NCI-H128 (cell line): ENCODE data around the gene PCED1B.

Source experiments
- DNase-seq: peaks from one replicate; lab custom pipeline; 2025; ENCODE audit not compliant: unreplicated experiment; lab: John Stamatoyannopoulos, UW

The PCED1B gene

DNA sequence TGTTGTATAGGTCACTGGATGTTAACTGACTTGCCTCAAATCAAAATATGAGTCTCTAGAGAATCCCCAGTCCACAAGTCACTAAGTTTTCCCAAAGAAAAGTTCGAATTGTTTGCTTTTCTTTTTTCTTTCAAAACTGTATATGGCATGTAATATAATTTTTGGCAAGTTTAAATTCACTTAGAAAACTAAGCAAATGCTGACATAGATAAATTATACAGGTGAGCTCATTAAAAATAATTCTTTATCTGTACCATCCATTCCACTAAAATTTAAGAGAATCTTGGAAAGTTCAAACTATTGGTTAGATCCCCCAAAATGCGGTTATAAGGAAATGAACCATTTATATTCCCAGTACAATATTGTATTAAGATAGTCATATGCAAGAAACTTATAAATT lies 145.9 kb downstream of the PCED1B start:
- no peak for DNase-seq

DNA sequence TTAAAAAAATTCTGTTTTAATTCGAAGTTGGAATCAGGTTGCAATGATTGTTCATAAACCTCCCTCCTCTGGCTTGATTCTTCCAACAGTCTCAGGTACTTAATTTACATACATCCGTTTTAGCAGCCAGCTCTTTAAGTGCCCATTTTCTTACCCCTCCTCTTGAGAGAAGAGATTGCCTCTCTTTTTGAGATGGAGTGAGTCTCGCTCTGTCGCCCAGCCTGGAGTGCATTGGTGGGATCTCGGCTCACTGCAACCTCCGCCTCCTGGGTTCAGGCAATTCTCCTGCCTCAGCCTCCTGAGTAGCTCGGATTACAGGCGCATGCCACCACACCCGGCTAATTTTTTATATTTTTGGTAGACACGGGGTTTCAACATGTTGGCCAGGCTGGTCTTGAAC lies 146.8 kb downstream of the PCED1B start:
- no peak for DNase-seq

DNA sequence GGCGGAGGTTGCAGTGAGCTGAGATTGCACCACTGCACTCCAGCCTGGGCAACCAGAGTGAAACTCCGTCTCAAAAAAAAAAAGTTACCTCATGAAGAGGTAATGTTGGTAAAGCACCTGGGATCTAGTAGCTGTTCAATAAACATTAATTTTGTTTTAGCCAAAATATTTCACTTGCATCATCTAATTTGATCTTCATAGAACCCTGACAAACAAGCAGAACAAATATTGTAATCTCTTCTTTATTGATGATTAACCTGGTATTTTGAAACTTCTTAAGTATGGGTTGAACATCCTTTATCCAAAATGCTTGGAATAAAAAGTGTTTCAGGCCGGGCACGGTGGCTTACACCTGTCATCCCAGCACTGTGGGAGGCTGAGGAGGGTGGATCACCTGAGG lies 149.4 kb downstream of the PCED1B start:
- DNase-seq, result no peak

DNA sequence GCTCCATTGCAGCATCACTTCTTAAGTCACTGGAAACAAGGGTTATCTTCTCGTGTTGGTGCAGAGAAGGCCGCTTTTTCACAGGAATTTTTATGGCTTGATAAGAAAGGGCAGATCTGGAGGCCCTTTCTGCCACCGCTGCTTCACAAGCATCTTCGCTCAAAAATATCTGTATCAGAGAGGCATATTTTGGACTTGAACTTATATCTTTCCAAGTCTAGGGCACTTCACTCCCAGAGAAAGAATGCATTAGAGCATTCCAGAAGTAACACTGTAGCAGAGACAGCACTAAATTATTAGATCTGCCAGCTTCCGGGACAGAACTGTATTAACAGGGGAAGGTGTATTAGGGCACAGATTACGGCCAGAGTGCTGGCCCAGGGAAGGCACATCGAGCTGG lies 152.0 kb downstream of the PCED1B start:
- DNase-seq, result no peak

DNA sequence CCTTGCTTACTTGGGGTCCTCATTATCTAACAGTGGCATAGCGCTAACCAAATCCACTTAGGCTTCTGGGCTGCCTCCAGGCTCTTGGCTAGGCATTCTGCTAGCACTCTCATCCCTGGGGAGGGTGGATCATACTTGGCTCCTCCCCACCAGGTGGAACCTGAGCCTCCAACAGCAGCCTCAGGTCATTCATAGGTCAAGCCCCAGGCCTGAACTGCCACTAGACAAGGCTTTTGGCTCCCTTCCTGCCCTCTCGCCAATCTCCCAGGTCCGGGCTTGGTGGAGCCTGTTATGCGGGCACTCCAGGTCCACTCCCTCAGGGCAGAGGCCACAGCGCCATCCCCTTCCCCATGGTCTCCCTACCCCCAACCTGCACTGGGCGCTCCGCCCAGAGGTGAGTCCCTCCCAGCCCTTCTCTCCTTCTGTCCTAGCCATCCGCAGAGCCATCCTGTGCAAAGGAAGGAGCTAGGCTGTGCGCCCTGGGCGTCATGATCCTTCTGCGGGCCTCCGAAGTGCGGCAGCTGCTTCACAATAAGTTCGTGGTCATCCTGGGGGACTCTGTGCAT lies 155.2 kb downstream of the PCED1B start:
- no peak for DNase-seq

DNA sequence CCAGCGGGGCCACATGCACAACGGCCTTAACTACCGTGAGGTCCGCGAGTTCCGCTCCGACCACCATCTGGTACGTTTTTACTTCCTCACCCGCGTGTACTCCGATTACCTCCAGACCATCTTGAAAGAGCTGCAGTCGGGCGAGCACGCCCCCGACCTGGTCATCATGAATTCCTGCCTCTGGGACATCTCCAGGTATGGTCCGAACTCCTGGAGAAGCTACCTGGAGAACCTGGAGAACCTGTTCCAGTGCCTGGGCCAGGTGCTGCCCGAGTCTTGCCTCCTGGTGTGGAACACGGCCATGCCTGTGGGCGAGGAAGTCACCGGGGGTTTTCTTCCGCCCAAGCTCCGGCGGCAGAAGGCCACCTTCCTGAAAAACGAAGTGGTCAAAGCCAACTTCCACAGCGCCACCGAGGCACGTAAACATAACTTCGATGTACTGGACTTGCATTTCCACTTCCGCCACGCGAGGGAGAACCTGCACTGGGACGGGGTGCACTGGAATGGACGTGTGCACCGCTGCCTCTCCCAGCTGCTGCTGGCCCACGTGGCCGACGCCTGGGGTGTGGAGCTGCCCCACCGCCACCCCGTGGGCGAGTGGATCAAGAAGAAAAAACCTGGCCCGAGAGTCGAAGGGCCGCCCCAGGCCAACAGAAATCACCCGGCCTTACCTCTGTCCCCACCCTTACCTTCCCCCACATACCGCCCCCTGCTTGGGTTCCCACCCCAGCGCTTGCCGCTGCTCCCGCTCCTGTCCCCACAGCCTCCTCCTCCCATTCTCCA lies 156.0 kb downstream of the PCED1B start:
- no peak for DNase-seq

DNA sequence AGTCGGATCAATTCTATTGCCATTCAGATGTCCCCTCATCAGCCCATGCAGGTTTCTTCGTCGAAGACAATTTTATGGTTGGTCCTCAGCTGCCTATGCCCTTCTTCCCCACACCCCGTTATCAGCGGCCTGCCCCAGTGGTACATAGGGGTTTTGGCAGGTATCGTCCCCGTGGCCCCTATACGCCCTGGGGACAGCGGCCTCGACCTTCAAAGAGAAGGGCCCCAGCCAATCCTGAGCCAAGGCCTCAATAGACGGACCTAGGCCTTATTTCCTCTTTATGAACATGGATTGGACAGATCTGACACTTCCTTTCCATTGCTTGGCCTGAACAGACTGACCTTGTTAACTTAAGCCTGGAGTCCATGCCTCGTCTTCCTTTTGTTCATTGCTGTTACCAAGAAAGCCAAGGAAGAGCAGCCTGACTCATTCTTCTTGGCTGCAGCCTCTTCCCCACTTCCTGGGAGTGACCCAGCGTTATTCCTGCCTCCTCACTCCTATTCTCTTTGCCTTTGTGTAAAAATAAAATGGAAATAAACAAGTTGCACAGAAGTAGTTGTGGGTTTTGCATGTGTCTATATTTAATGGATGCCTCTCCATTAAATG lies 156.8 kb downstream of the PCED1B start:
- DNase-seq, result no peak

DNA sequence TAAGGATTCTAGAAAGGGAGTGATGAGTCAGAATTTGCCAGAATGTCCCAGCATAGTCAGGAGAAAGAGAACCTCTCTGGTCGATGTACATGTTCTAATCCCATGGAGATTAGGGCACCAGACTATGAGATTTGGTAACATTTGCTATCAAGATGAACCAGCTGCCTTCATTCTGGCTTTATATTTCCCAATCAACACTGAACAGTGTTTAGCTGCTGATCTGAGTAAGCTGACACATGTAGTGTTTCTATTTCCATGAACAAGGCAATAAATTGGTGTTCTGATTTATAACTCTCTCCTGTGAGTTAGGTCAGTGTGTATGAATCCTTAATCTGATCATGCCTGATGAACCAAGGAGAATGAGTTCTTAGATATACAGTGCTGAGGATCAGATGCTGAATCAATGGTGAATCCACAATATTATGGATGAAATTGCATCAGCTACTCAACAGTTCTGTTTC lies 158.4 kb downstream of the PCED1B start:
- DNase-seq, result no peak

DNA sequence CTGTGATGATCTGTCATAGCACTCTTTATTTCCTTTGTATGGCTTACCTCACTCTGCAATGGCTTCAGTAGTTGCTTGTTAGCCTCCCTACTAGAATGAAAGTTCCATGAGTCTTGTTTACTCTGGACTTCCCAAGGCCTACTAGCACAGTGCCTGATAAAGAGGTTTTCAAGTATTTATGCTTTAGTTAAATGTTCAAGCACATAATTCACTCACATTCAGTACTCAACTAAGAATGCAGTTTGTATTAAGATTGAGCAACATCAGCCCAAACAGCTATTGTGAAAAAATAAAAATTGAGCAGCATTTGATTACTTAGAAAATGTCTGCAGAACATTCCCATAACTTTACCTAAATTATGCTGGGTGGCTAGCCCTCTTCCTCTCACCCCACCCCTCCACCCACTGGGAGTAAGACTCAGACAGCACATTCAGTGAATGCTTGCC lies 159.3 kb downstream of the PCED1B start:
- DNase-seq, result no peak

DNA sequence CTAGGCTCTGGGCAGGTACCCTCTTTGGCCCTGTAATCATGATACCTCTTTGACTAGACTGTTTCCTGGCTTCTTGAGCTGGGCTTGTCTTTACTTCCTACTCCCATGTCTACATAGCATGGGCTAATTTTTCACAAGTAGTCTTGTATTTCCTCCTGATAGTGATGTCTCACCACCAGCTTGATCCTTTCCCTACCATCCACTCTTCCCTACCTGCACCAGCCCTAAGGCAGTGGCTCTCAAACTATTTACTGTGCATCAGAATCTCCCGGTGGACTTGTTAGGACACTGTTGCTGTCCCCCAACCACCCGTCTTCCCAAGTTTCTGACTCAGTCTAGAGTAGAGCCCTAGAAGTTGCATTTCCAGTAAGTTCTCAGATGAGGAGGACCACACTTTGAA lies 163.0 kb downstream of the PCED1B start:
- no peak for DNase-seq

DNA sequence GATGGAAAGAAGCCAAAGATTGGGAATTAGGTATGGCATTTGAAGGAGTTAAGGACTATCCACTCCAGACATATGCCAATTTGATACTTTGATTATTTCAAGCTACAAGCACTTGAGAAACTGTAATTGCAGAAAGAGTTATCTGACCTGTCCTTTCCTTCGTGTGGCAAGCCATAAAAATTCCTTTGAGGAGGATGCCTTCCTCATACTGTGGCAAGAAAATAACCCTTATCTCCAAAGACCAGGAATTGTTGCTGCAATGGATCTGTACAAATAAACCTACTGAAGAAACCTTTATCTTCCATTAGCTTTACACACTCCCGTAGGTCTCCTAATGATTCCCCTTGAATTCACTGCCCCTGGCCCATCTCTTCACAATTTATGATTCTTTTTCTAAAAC lies 165.4 kb downstream of the PCED1B start:
- no peak for DNase-seq

DNA sequence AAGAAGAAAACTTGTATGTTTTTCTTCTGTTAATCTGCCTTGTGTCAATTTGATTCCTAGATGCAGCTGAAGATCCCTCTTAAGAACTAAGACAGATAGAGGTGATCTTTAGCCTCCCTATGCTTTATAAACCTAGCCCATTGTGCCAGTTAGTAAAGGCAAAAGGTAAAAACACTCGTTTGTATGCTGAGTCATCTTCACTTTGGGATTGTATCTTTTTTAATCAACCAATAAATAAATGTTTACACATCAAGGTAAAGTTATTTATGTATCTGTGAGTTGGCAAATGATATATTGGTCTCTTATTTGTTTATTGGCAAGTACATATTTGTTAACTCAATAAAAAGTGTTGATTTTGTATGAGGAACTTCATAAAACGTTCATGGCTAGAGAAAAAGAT lies 166.2 kb downstream of the PCED1B start:
- no peak for DNase-seq

DNA sequence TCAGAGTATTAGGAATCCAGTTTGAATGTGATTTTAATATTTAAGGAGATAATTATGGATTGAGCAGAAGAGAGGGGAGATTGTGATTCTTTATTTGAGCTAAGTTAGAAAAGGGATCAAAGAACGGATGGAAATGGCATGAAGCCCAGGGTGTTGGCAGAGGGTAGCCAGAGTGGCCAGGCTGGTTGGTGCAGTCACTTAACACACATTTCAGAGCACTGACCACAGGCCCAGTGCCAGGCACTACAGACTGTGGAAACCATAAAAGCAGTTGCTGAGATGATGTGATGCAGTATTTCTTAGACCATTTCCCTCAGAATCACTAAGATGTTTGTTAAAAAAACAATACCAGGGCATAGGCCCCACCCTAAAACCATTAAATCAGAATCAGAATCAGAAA lies 168.0 kb downstream of the PCED1B start:
- DNase-seq, result no peak

DNA sequence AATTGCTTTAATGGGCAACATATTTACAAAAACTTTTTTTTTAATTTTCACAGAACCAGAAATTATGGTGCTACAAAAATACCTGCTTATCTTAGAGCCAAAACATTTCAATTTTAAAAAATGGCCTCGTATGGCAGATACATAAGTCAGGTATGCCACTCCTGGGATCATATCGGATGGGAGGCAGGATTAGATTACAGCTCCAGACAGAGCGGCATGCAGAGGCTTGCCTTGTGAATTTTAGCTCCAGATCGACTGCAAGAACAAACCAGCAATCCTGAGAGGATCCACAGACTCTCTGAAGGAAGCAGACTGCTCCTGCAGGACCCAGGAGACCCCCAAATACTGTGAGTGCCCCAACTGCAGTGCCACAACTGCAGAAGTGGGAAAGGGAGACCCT lies 169.7 kb downstream of the PCED1B start:
- no peak for DNase-seq

DNA sequence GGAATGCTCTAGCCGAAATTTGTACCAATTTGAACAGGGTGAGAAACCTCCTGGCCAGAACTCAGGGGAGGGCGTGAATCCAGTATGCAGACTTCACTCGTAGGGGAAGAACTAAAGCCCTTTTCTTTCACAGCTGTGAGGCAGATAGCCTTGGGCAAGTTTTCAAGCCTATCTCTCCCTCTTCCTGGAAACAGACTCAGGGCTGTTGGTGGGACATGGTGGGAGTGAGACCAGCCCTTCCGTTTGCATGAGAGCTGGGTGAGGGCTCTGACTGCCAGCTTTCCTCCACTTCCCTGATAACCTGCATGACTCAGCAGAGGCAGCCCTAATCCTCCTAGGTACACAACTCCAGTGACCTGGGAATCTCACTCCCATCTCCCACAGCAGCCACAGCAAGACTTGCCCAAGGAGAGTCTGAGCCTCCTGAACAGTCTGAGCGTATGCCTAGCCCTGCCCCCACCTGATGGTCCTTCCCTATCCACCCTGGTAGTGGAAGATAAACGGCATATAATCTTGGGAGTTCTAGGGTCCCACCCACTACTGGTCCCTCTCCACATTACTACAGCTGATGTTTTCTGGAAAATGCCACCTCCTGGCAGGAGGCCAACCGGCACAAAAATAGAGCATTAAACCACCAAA lies 170.4 kb downstream of the PCED1B start:
- no peak for DNase-seq

DNA sequence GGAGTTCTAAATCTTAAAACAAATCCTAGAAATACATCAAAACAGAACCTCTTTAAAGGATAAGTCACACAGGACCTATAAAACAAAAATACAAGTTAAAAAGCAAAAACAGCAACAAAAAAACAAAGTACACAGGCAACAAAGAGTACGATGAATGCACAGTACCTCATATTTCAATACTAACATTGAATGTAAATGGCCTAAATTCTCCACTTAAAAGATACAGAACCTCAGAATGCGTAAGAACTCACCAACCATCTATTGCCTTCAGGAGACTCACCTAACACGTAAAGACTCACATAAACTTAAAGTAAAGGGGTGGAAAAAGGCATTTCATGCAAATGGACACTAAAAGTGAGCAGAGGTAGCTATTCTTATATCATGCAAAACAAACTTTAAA lies 172.5 kb downstream of the PCED1B start:
- DNase-seq, result no peak

DNA sequence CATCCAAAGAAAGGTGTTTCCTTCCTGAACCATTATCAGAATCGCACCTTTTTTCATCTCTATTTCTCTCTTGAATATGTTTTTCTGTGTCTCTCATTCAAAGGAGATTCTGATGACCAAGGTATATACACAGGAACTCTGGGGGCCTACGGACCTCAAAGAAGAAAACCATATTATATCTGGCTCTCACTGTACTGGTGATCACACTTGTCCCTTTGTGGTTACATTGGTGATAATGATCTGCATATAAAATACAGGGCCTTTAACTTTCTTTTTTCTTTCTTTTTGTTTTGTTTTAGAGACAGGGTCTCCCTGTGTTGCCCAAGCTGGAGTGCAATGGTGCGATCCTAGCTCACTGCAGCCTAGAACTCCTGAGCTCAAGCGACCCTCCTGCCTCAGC lies 185.5 kb downstream of the PCED1B start:
- DNase-seq, result no peak

DNA sequence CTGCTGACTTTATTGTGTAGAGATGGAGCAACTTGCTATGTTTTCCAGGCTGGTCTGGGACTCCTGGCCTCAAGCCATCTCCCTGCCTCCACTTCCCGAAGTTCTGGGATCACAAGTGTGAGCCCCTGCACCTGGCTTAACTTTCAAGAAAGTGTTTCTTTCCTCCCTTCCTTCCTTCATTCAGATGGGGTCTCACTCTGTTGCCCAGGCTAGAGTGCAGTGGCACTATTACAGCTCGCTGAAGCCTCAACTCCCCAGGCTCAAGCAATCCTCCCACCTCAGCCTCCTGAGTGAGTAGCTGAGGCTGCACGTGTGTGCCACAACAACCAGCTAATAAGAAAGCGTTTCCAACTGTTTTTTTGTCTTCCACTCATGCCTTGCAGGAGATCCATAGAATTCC lies 186.0 kb downstream of the PCED1B start:
- DNase-seq, result no peak

DNA sequence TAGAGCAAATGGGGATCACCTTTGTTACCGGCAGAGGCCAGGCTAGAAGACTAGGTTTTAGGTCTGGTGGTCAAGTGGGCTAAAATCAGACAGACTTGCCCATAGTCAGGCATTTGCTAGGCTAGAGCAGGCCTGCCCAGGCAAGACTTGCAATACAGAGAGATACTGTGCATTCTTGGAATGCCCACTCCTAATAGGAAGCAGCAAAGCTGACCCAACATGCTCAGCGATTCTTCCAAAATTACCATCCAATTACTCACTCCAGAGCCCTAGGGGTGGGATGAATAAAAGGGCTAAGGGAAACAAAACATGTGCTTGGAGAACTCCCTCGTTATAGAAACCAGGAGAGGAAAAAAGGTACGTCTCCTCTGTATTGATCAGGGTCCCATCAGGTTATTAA lies 188.2 kb downstream of the PCED1B start:
- no peak for DNase-seq

DNA sequence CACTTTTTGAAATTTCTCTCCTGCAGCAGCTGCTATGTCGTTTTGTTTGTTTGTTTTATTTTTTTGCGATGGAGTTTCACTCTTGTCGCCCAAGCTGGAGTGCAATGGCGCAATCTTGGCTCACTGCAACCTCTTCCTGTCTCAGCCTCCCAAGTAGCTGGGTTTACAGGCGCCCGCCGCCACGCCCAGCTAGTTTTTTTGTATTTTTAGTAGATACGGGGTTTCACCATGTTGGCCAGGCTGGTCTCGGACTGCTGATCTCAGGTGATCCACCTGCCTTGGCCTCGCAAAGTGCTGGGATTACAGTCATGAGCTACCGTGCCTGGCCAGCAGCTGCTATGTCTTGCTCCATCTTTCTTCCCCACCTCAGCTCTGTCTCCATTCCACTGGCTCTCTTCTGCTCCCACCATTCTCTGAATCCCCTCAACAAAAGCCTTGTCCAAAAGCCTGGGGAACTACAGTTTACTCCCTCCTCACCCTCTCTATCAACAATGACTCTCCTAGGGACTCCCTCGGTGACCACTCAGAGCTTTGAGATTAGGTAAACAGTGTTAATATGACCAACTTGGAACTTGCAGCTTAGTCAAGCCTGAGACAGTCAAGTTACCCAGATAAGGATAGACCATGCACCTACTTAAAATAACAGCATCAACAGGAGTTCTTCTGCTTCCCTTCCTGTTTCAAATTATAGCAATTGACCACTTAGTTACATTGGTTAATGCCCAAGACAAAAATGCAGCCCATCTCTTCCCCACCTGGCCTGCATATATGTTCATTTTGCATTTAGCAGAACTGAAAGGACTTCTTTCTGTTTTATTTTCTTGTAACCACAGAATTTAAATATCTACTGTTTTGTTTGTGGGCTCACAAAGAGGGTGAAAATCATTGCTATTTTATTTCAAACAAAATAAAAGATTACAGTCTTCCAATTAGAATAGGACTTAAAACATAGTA lies 189.4 kb downstream of the PCED1B start:
- DNase-seq, result no peak

DNA sequence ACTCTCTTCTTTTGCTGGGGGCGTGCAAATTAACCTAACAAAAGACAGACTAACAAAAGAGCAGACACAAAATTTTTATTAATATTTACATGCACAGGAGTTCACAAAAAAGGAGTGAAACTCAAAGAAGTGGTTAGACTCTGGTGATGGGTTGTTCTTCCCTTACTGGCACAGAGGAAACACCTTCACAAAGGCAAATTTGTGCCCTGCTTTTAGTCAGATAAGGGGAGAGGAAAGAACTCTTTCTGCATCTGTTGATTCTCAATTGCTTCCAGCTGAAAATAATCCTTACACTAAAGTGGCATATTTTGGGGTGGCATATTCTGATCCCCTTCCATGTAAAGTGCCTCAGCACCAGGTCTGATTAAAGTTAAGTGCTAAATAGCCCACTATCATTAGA lies 190.5 kb downstream of the PCED1B start:
- no peak for DNase-seq
